Effector memory CD8-positive, alpha-beta T cell (primary cell): ENCODE measurements around the gene CNKSR3.

Source experiments
- ATAC-seq: fragments of 150-1000 bp; cut with Tn5 transposase; replicated peaks from 2 replicates; pipeline ENCODE4 v1.10.0; 2021; ENCODE audit warnings: mild to moderate bottlenecking, moderate library complexity
- DNase-seq, 3 experiments: peaks; one replicate each; pipeline ENCODE4 v3.0.0; 2021
- H3K27ac Mint-ChIP-seq, 2 donors: one replicate each; pipeline ENCODE4 v1.8.0; 2022; ENCODE audit warnings: mild to moderate bottlenecking in 2 of 2, mixed read lengths in 2 of 2, moderate library complexity in 2 of 2
- H3K27me3 Mint-ChIP-seq, 2 donors: one replicate each; pipeline ENCODE4 v1.8.0; 2022; ENCODE audit warnings: mixed read lengths in 2 of 2
- H3K36me3 Mint-ChIP-seq: one replicate; pipeline ENCODE4 v1.8.0; 2022; ENCODE audit warnings: mild to moderate bottlenecking, moderate library complexity, mixed read lengths; ENCODE audit not compliant: insufficient read depth
- H3K4me1 Mint-ChIP-seq, 2 donors: one replicate each; pipeline ENCODE4 v1.8.0; 2022; ENCODE audit warnings: low read depth in 2 of 2, mixed read lengths in 2 of 2
- H3K4me3 Mint-ChIP-seq, 2 donors: one replicate each; pipeline ENCODE4 v1.8.0; 2022; ENCODE audit warnings: mild to moderate bottlenecking in 2 of 2, mixed read lengths in 2 of 2, moderate library complexity in 2 of 2
- H3K9me3 Mint-ChIP-seq, 2 donors: one replicate each; pipeline ENCODE4 v1.8.0; 2022; ENCODE audit warnings: mixed read lengths in 2 of 2

CNKSR3 gene

DNA sequence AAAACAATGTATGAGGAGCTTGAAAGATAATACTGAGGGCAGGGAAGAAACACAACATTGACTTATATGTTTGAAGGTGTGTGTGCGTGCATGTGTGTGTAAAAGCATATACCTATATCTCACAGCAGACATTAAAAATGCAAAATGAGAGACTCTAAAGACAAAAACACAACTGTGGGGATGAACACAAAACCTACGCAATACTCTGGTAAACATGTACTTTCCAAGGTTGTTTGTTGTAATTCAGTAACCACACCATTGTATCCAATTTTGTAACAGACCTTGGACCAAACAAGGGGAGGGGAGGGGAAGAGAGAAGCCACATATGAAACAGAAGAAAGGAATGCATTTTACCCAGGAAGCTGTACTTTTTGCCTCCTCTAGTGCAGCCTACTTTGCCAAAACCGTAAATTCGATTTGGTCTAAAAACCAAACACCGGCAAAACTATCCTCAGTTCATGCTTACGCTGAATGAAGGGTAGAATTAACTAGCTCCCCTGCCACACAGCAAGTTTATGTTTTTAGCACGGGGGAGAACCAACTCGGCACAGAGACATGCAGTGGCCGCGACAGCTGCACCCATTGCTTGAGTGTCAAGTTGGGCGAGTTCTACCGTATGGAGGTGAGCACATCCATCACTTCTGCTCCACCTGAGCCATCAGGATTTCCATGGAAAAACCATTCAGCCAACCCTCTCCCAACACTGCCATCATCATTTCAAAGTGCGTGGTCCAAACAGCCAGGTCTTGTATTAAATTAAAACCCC, 50.0 kb downstream of the CNKSR3 start:
- no peaks in the 10 kb centered on the region for H3K36me3 Mint-ChIP-seq
- ATAC-seq (no peak), DNase-seq (no peak)
- no peak overlapping the region for H3K4me3 Mint-ChIP-seq
- peaks cover 11 to 41% of the 10 kb centered on the region in 2 donors for H3K27me3 Mint-ChIP-seq
- peaks cover 0 to 4% of the 10 kb centered on the region in 2 donors for H3K4me1 Mint-ChIP-seq
- H3K27ac Mint-ChIP-seq: no peak overlapping the region
- H3K9me3 Mint-ChIP-seq: no peaks in the 10 kb centered on the region

- Mint-ChIP-seq H3K4me1 (peaks cover 0 to 4% of the 10 kb centered on the region in 2 donors), H3K9me3 (no peaks in the 10 kb centered on the region), H3K27me3 (peaks cover 11 to 38% of the 10 kb centered on the region in 2 donors), H3K36me3 (no peaks in the 10 kb centered on the region), H3K27ac (no peak overlapping the region), H3K4me3 (no peak overlapping the region)
- ATAC-seq: no peak
- no peak for DNase-seq
Measured at GRCh38 chr6:154459513-154459912, 51.0 kb downstream of the CNKSR3 start.

DNA sequence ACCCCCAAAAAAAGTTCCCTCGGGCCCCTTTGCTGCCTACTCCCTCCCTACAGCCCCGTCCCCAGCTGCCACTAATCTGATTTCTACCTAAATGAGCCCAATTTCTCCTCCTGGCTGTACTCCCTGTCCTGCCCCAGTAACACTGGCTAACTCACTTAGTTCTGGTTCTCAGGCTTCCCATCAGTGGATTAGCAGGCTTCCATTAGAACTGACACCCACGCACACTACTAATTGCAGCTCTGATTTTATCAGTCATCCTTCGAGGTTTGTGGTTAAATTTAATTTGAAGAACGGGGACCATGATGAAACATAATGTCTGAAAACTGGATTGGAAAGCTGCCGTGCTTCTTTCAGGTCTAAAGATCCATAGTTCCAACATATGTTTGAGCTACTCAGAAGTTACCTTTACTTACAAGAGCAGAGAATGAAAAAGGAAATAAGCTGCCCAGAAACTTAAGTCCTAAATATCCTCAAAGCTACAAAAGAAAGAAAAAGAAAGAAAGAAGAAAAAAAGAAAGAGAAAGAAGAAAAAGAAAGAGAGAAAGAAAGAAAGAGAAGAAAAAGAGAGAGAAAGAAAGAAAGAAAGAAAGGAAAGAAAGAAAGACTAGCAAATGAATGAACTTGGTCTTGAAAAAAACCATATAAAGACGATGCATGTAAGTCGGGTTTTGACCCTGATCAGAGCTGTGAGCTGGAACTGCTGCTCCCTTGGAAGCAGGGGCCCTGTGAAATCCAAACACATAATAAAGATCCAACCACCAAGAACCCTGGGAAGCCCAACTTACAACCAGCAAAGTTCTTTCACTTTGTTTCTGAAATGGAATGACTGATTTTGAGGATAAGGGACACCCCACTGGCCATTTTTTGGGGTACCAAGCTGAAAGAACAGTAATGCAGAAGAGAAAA, 51.7 kb downstream of the CNKSR3 start:
- no peaks in the 10 kb centered on the region for H3K36me3 Mint-ChIP-seq
- no peak overlapping the region for H3K27ac Mint-ChIP-seq
- H3K27me3 Mint-ChIP-seq: peaks cover 11 to 31% of the 10 kb centered on the region in 2 donors
- H3K4me1 Mint-ChIP-seq: peaks cover 0 to 4% of the 10 kb centered on the region in 2 donors
- ATAC-seq: no peak
- no peaks in the 10 kb centered on the region for H3K9me3 Mint-ChIP-seq
- H3K4me3 Mint-ChIP-seq: no peak overlapping the region
- DNase-seq: no peak

- Mint-ChIP-seq H3K4me3 (no peak overlapping the region), H3K27ac (no peak overlapping the region), H3K9me3 (no peaks in the 10 kb centered on the region), H3K4me1 (peaks cover 0 to 4% of the 10 kb centered on the region in 2 donors), H3K36me3 (no peaks in the 10 kb centered on the region), H3K27me3 (peaks cover 17 to 26% of the 10 kb centered on the region in 2 donors)
- no peak for DNase-seq
- no peak for ATAC-seq
Measured at GRCh38 chr6:154457881-154458284, 52.6 kb downstream of the CNKSR3 start.

GRCh38 chr6:154457046-154457713, 53.3 kb downstream of the CNKSR3 start:
- Mint-ChIP-seq H3K9me3 (no peaks in the 10 kb centered on the region), H3K4me3 (no peak overlapping the region), H3K27me3 (peaks cover 19 to 23% of the 10 kb centered on the region in 2 donors), H3K4me1 (peaks cover 0 to 4% of the 10 kb centered on the region in 2 donors), H3K27ac (no peak overlapping the region), H3K36me3 (no peaks in the 10 kb centered on the region)
- ATAC-seq (no peak), DNase-seq (no peak)

- H3K4me1 Mint-ChIP-seq: no peaks in the 10 kb centered on the region
- H3K4me3 Mint-ChIP-seq: no peak overlapping the region
- peaks cover 13 to 15% of the 10 kb centered on the region in 2 donors for H3K27me3 Mint-ChIP-seq
- H3K36me3 Mint-ChIP-seq: no peaks in the 10 kb centered on the region
- DNase-seq: no peak
- ATAC-seq: no peak
- no peaks in the 10 kb centered on the region for H3K9me3 Mint-ChIP-seq
- no peak overlapping the region for H3K27ac Mint-ChIP-seq
Measured at GRCh38 chr6:154453329-154453728, 57.2 kb downstream of the CNKSR3 start.

GRCh38 chr6:154450498-154450897, 60.0 kb downstream of the CNKSR3 start:
- H3K4me1 Mint-ChIP-seq: no peaks in the 10 kb centered on the region
- peaks cover 0 to 22% of the 10 kb centered on the region in 2 donors for H3K27me3 Mint-ChIP-seq
- no peaks in the 10 kb centered on the region for H3K36me3 Mint-ChIP-seq
- no peaks in the 10 kb centered on the region for H3K9me3 Mint-ChIP-seq
- no peak for DNase-seq
- no peak overlapping the region for H3K4me3 Mint-ChIP-seq
- no peak for ATAC-seq
- no peak overlapping the region for H3K27ac Mint-ChIP-seq

- DNase-seq: no peak
- no peak overlapping the region for H3K4me3 Mint-ChIP-seq
- no peak overlapping the region for H3K27ac Mint-ChIP-seq
- no peaks in the 10 kb centered on the region for H3K9me3 Mint-ChIP-seq
- H3K27me3 Mint-ChIP-seq: peaks cover 12 to 30% of the 10 kb centered on the region in 2 donors
- H3K36me3 Mint-ChIP-seq: no peaks in the 10 kb centered on the region
- H3K4me1 Mint-ChIP-seq: no peaks in the 10 kb centered on the region
- ATAC-seq: no peak
Measured at GRCh38 chr6:154448448-154449096, 61.9 kb downstream of the CNKSR3 start.

DNA sequence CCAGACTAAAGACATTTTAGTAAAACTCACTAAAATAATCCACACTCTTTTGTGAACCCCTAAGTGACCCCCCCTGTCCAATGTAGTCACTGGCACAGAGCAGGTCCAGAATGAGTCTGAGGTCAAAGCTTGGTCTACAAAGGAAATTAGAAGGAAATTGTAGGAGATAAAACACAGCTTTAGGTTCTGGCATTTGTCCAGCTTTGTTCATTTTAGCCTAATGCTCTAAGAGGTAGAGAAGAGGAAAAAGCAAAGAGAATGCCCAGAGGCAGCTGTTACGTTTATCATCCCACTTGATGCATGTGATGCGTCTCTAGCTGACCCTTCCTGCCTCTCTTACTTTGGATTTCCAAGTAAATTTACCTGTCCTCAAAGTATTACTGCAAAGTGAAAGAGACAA, 62.5 kb downstream of the CNKSR3 start:
- H3K4me3 Mint-ChIP-seq: no peak overlapping the region
- no peak overlapping the region for H3K27ac Mint-ChIP-seq
- no peak for ATAC-seq
- H3K4me1 Mint-ChIP-seq: no peaks in the 10 kb centered on the region
- no peaks in the 10 kb centered on the region for H3K9me3 Mint-ChIP-seq
- DNase-seq: no peak
- H3K27me3 Mint-ChIP-seq: peaks cover 19 to 30% of the 10 kb centered on the region in 2 donors
- H3K36me3 Mint-ChIP-seq: no peaks in the 10 kb centered on the region

- no peaks in the 10 kb centered on the region for H3K4me1 Mint-ChIP-seq
- no peak for ATAC-seq
- no peak for DNase-seq
- H3K27ac Mint-ChIP-seq: no peak overlapping the region
- no peak overlapping the region for H3K4me3 Mint-ChIP-seq
- H3K9me3 Mint-ChIP-seq: no peaks in the 10 kb centered on the region
- H3K36me3 Mint-ChIP-seq: no peaks in the 10 kb centered on the region
- peaks cover 23 to 24% of the 10 kb centered on the region in 2 donors for H3K27me3 Mint-ChIP-seq
Measured at GRCh38 chr6:154446984-154447383, 63.5 kb downstream of the CNKSR3 start.

DNA sequence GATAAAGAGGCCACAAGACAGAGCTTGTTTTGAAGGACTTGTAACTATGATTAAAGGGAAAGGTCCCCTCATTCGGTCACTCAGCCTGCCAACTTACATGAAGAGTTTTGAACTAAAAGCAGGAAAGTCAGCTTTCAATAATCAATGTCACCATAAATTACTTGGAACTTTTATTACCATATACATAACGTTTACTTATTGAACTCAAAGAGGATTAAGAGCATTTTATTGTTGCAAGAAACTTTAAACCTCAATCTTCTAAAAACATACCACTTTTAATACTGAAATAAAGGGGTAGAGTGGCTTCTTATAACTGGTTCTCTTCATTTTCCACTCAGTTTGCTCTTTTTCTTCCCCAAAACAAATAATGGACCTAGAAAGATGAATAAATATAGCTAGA, 65.1 kb downstream of the CNKSR3 start:
- no peak overlapping the region for H3K27ac Mint-ChIP-seq
- ATAC-seq (no peak), DNase-seq (no peak)
- no peak overlapping the region for H3K4me3 Mint-ChIP-seq
- no peaks in the 10 kb centered on the region for H3K9me3 Mint-ChIP-seq
- H3K36me3 Mint-ChIP-seq: no peaks in the 10 kb centered on the region
- peaks cover 32% of the 10 kb centered on the region in 2 donors for H3K27me3 Mint-ChIP-seq
- H3K4me1 Mint-ChIP-seq: no peaks in the 10 kb centered on the region

DNA sequence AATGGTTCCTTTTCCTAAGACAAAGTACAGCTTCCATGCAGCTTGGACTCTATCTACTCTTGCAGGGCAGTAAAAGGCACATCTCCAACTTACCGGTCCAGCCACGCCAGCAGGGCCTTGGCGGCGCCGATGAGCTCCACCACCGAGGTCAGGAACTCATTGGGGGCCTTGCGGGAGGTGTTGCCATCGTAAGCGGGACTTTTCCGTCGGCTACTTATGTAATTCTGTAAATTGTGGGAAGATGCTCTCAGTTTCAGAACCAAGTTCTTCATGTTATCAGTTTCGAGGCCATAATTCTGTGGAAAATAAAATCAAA, 68.5 kb downstream of the CNKSR3 start:
- no peaks in the 10 kb centered on the region for H3K9me3 Mint-ChIP-seq
- ATAC-seq (no peak), DNase-seq (no peak)
- peaks cover 55% of the 10 kb centered on the region in 2 donors for H3K27me3 Mint-ChIP-seq
- no peaks in the 10 kb centered on the region for H3K36me3 Mint-ChIP-seq
- H3K4me3 Mint-ChIP-seq: no peak overlapping the region
- H3K4me1 Mint-ChIP-seq: no peaks in the 10 kb centered on the region
- H3K27ac Mint-ChIP-seq: no peak overlapping the region

DNA sequence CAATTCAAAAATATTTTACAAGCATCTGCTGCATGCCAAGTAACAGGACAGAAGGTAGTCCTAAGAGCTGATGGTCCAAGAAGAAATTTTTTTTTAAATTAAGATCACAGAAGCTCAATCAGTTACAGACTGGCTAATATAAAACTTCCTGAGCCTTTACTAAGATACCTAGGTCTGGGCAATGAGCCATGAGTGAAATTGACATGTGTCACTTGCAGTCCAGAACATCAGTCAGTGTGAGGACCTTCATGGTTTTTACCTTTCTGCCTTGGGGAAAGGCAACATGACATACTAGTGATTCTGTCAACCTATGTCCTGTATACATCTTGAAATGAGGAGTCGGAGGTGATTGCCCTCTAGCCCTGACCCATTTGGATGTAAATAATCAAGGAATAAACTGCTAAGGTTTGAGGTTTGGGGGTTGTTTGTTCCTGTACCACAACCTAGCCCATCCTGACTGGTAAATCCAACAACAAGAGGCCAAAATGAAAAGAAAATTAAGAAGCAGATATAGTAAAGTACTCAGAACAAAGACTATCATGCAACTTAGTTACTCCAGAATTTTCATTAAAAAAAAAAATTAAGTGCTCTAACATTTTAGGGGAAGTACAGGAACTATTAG, 70.0 kb downstream of the CNKSR3 start:
- Mint-ChIP-seq H3K9me3 (no peaks in the 10 kb centered on the region), H3K27ac (no peak overlapping the region), H3K4me1 (no peaks in the 10 kb centered on the region), H3K4me3 (no peak overlapping the region), H3K27me3 (peaks cover 51 to 65% of the 10 kb centered on the region in 2 donors), H3K36me3 (no peaks in the 10 kb centered on the region)
- ATAC-seq: no peak
- DNase-seq: no peak
